ENCODE measurements around the gene ATRX. TPM values are rescaled to one million over a fixed set of nuclear protein-coding genes. Genes with fewer than 3 reads are reported as not detected.

The ATRX gene
- total RNA-seq, 6 donors from 2014 or later, result 57.0 to 151 (median 98.2) TPM

DNA sequence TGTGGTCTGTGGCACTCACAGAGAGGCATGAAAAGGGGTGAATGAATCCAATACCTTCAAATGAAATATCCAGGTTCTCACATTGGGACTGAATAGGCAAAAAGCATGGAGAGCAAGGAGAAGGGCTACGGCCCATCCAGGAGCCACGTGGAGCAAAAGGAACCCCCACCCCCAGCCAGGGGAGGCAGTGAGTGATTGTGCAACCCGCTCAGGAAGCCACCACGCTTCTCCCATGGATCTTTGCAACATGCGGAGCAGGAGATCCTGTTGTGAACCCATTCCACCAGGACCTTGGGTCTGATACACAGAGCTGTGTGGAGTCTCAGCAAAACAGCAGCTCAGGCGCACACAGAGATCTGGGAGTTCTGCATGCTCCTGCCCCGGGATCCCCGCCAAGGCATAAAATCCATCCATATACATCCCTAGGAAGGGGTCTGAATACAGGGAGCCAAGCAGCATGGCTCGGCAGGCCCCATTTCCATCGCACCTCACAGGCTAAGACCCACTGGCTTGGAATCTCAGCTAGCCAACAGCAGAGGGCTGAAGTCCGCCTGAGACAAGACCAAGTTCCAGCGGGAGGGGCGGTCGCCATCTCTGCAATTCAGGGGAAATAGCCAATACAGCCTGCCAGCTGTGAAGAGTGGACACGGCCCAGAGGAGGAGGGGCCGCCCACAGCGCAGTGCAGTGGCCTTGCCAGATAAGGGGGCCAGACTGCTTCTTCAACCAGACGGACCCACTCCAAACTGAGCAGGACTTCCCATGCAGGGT is 258.6 kb downstream of the ATRX start:
- TF ChIP-seq POLR2A (IDR thresholded peaks at IDR 0.05), result no peak
- TF ChIP-seq CTCF (IDR thresholded peaks at IDR 0.05), result no peak
- no peak for TF ChIP-seq EP300 (IDR thresholded peaks at IDR 0.05)
- no peak for TF ChIP-seq POLR2AphosphoS5 (IDR thresholded peaks at IDR 0.05)
- Histone ChIP-seq H3K36me3 (peaks cover 0 to 2% (median 0%) of the 10 kb centered on the region in 4 donors), H3K27me3 (no peaks in the 10 kb centered on the region), H3K27ac (no peak overlapping the region), H3K9me3 (peaks cover 0 to 10% (median 0%) of the 10 kb centered on the region in 4 donors), H3K4me1 (no peaks in the 10 kb centered on the region), H3K4me3 (no peak overlapping the region)
- WGBS, 2 donors, result 82 to 84% methylated on average over 8 to 18 of the region's 18 CpGs
- ATAC-seq (ENCODE audit: low FRiP score in 2 of 2) (peak in 1 of 2 donors; percentile 49), DNase-seq (peak in 1 of 2 donors; percentile 25)

DNA sequence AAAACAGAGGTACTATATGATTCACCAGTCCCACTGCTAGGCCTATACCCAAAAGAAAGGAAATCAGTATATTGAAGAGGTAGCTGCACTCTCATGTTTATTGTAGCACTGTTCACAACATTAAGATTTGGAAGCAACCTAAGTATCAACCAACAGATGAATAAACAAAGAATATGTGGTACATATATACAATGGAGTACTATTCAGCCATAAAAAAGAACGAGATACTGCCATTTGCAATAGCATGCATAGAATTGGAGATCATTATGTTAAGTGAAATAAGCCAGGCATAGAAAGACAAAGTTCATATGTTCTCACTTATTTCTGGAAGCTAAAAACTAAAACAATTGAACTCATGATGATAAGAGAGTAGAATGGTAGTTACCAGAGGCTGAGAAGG is 266.3 kb downstream of the ATRX start:
- TF ChIP-seq POLR2AphosphoS5 (IDR thresholded peaks at IDR 0.05) (no peak), CTCF (IDR thresholded peaks at IDR 0.05) (no peak), EP300 (IDR thresholded peaks at IDR 0.05) (no peak), POLR2A (IDR thresholded peaks at IDR 0.05) (no peak)
- H3K4me1 ChIP-seq, result no peaks in the 10 kb centered on the region
- WGBS, 2 donors, result 70 to 100% methylated on average over 1 of the region's 1 CpG
- no peak overlapping the region for H3K27ac ChIP-seq
- H3K27me3 ChIP-seq, result no peaks in the 10 kb centered on the region
- peaks cover 0 to 22% (median 0%) of the 10 kb centered on the region in 4 donors for H3K36me3 ChIP-seq
- no peak for DNase-seq
- no peaks in the 10 kb centered on the region for H3K9me3 ChIP-seq
- ATAC-seq (ENCODE audit: low FRiP score in 2 of 2), result no peak
- H3K4me3 ChIP-seq, result no peak overlapping the region

- Histone ChIP-seq H3K9me3 (peaks cover 0 to 14% (median 0%) of the 10 kb centered on the region in 4 donors), H3K27ac (no peak overlapping the region), H3K36me3 (peaks cover 0 to 19% (median 4%) of the 10 kb centered on the region in 4 donors), H3K4me3 (no peak overlapping the region), H3K4me1 (no peaks in the 10 kb centered on the region), H3K27me3 (no peaks in the 10 kb centered on the region)
- 80 to 92% methylated on average over 1 of the region's 1 CpG for WGBS, 2 donors
- DNase-seq, result no peak
- no peak for ATAC-seq (ENCODE audit: low FRiP score in 2 of 2)
- TF ChIP-seq EP300 (IDR thresholded peaks at IDR 0.05) (no peak), POLR2A (IDR thresholded peaks at IDR 0.05) (no peak), POLR2AphosphoS5 (IDR thresholded peaks at IDR 0.05) (no peak), CTCF (IDR thresholded peaks at IDR 0.05) (no peak)
Observed at GRCh38 chrX:77514177-77514576, 271.8 kb downstream of the ATRX start.

DNA sequence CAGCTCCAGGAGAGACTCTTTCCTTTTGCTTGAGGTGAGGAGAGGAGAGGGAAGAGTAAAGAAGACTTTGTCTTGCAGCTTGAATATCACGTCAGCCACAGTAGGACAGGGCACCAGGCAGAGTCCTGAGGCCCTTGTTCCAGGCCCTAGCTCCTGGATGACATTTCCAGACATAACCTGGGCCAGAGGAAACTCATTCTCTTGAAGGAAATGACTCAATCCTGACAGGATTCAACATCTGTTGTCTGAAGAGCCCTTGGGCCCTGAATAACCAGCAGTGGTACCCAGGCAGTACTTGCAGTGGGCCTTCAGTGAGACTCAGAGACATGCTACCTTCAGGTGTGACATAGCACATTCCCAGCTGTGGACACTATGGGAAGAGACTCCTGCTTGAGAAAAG is 276.0 kb downstream of the ATRX start:
- TF ChIP-seq CTCF (IDR thresholded peaks at IDR 0.05) (no peak), POLR2AphosphoS5 (IDR thresholded peaks at IDR 0.05) (no peak), EP300 (IDR thresholded peaks at IDR 0.05) (no peak), POLR2A (IDR thresholded peaks at IDR 0.05) (no peak)
- H3K4me1 ChIP-seq, result no peaks in the 10 kb centered on the region
- H3K4me3 ChIP-seq, result no peak overlapping the region
- H3K27ac ChIP-seq, result no peak overlapping the region
- DNase-seq (no peak), ATAC-seq (ENCODE audit: low FRiP score in 2 of 2) (no peak)
- H3K27me3 ChIP-seq, result no peaks in the 10 kb centered on the region
- WGBS, 2 donors, result 85 to 100% methylated on average over 1 of the region's 1 CpG
- peaks cover 0 to 33% (median 5%) of the 10 kb centered on the region in 4 donors for H3K36me3 ChIP-seq
- peaks cover 0 to 14% (median 0%) of the 10 kb centered on the region in 4 donors for H3K9me3 ChIP-seq

GRCh38 chrX:77505227-77505626 is 280.8 kb downstream of the ATRX start:
- H3K4me1 ChIP-seq, result no peaks in the 10 kb centered on the region
- 43 to 62% methylated on average over 2 of the region's 2 CpGs for WGBS, 2 donors
- DNase-seq, result no peak
- H3K27me3 ChIP-seq, result no peaks in the 10 kb centered on the region
- H3K9me3 ChIP-seq, result no peaks in the 10 kb centered on the region
- TF ChIP-seq EP300 (IDR thresholded peaks at IDR 0.05) (no peak), POLR2AphosphoS5 (IDR thresholded peaks at IDR 0.05) (no peak), POLR2A (IDR thresholded peaks at IDR 0.05) (no peak), CTCF (IDR thresholded peaks at IDR 0.05) (no peak)
- H3K27ac ChIP-seq, result no peak overlapping the region
- no peak overlapping the region for H3K4me3 ChIP-seq
- peaks cover 0 to 21% (median 3%) of the 10 kb centered on the region in 4 donors for H3K36me3 ChIP-seq
- ATAC-seq (ENCODE audit: low FRiP score in 2 of 2), result no peak
